ENCODE measurements around the gene DCUN1D3.
"Not testable (repeated sequence)": the region's sequence is repeated elsewhere in the genome, so short reads cannot be mapped to it uniquely, and the experiment has no call there.

Gene DCUN1D3

GRCh38 chr16:20886320-20886719 is 13.8 kb downstream of the DCUN1D3 start:
- DNase-seq: no peak

- no peak for DNase-seq
These were observed 16.0 kb downstream of the DCUN1D3 start for GRCh38 chr16:20884240-20884556.

GRCh38 chr16:20883554-20884239 is 16.5 kb downstream of the DCUN1D3 start:
- no peak for DNase-seq

GRCh38 chr16:20881503-20881878 is 18.7 kb downstream of the DCUN1D3 start:
- DNase-seq: no peak

- DNase-seq: no peak
These were observed 19.2 kb downstream of the DCUN1D3 start for GRCh38 chr16:20880867-20881502.

- no peak for DNase-seq
These were observed 20.8 kb downstream of the DCUN1D3 start for GRCh38 chr16:20879175-20880040.

- no peak for DNase-seq
These were observed 21.4 kb downstream of the DCUN1D3 start for GRCh38 chr16:20878682-20879147.

GRCh38 chr16:20875355-20875650 is 24.9 kb downstream of the DCUN1D3 start:
- DNase-seq: no peak

- DNase-seq: no peak
These were observed 26.0 kb downstream of the DCUN1D3 start for GRCh38 chr16:20874088-20874581.

- no peak for DNase-seq
These were observed 26.8 kb downstream of the DCUN1D3 start for GRCh38 chr16:20873331-20873730.

- no peak for DNase-seq
These were observed 28.0 kb downstream of the DCUN1D3 start for GRCh38 chr16:20871941-20872815.

GRCh38 chr16:20871258-20871657 is 28.9 kb downstream of the DCUN1D3 start:
- DNase-seq: no peak

GRCh38 chr16:20870122-20870820 is 29.9 kb downstream of the DCUN1D3 start:
- DNase-seq: no peak

GRCh38 chr16:20868890-20869289 is 31.3 kb downstream of the DCUN1D3 start:
- DNase-seq: no peak

GRCh38 chr16:20867585-20867984 is 32.6 kb downstream of the DCUN1D3 start:
- DNase-seq: no peak

- DNase-seq: no peak
These were observed 33.4 kb downstream of the DCUN1D3 start for GRCh38 chr16:20866801-20867200.

GRCh38 chr16:20866145-20866772 is 33.9 kb downstream of the DCUN1D3 start:
- no peak for DNase-seq

GRCh38 chr16:20865420-20866131 is 34.6 kb downstream of the DCUN1D3 start:
- DNase-seq: no peak

- not testable (repeated sequence) for DNase-seq
These were observed 35.8 kb downstream of the DCUN1D3 start for GRCh38 chr16:20864376-20864775.

- no peak for DNase-seq
These were observed 37.8 kb downstream of the DCUN1D3 start for GRCh38 chr16:20862162-20862960.

All from SIG-M5 (cell line).